Breast epithelium (tissue), 4 donors: Measurements from ENCODE around the gene MRPL41. TPM values are rescaled to one million over a fixed set of nuclear protein-coding genes. Genes with fewer than 3 reads are reported as not detected.

Experiments
- DNase-seq, 2 donors: peaks; one replicate each; pipeline ENCODE4 v3.0.0-alpha.2; 2019; ENCODE audit warnings: low spot score in 2 of 2
- H3K27ac ChIP-seq, 2 donors: fragments of 200-600 bp; sonication (generic) in 1 of 2; one replicate each; pipeline ENCODE4 v1.5.1; 2016 to 2019; ENCODE audit warnings: mild to moderate bottlenecking in 1 of 2
- H3K27me3 ChIP-seq, 2 donors: fragments of 200-600 bp; sonication (generic) in 1 of 2; one replicate each; pipeline versions ENCODE4 v1.5.1 to v1.6.0; 2017 to 2019; ENCODE audit warnings: control low read depth in 1 of 2, mild to moderate bottlenecking in 1 of 2
- H3K36me3 ChIP-seq: fragments of 200-600 bp; one replicate; pipeline ENCODE4 v1.5.1; 2019
- H3K4me1 ChIP-seq, 2 donors: fragments of 200-600 bp; sonication (generic); one replicate each; pipeline ENCODE4 v1.5.1; 2016 to 2019; ENCODE audit warnings: control low read depth in 1 of 2
- H3K4me3 ChIP-seq, 3 donors: fragments of 200-600 bp; sonication (generic); 1 replicate in 2 of 3; 2 replicates in 1 of 3; pipeline ENCODE4 v1.5.1; 2016 to 2019; ENCODE audit warnings: mild to moderate bottlenecking in 3 of 3, moderate library complexity in 2 of 3
- H3K9me3 ChIP-seq, 2 donors: fragments of 200-600 bp; sonication (generic) in 1 of 2; one replicate each; pipeline ENCODE4 v1.5.1; 2016 to 2019; ENCODE audit warnings: control low read depth in 1 of 2
- POLR2A ChIP-seq: fragments of 450-650 bp; IDR thresholded peaks from one replicate; pipeline ENCODE4 v1.6.1; 2016; ENCODE audit warnings: antibody characterized with exemption, mild to moderate bottlenecking, moderate library complexity
- POLR2AphosphoS5 ChIP-seq, 3 donors: sonication (generic); formaldehyde crosslinking; IDR thresholded peaks; one replicate each; pipeline ENCODE4 v1.6.1; 2017; ENCODE audit warnings: antibody characterized with exemption in 3 of 3
- intact Hi-C: fragments of 100-400 bp; cut with DNase I; formaldehyde crosslinking; loops from one replicate; pipeline ENCODE4 v1.15.1; 2023; ENCODE audit warnings: low total_unique reads
- total RNA-seq, 3 donors: library from RNA; depleted of rRNA; stranded (reverse); fragments of >200 nt; gene quantifications; one replicate each; pipeline ENCODE4 v1.1.0, GENCODE V29; 2016
- TF ChIP-seq, protein P1 (sequence below), 3 donors: fragments of 450-650 bp; IDR thresholded peaks; one replicate each; pipeline ENCODE4 v1.5.1; 2016 to 2017; ENCODE audit warnings: antibody characterized with exemption in 3 of 3, mild to moderate bottlenecking in 3 of 3, moderate library complexity in 3 of 3

MRPL41 gene
- total RNA-seq, 3 donors from 2014 or later: 45.4 to 71.8 (median 65.4) TPM

GRCh38 chr9:137520614-137521404 is 30.9 kb upstream of the MRPL41 start:
- TF ChIP-seq, protein P1, sequence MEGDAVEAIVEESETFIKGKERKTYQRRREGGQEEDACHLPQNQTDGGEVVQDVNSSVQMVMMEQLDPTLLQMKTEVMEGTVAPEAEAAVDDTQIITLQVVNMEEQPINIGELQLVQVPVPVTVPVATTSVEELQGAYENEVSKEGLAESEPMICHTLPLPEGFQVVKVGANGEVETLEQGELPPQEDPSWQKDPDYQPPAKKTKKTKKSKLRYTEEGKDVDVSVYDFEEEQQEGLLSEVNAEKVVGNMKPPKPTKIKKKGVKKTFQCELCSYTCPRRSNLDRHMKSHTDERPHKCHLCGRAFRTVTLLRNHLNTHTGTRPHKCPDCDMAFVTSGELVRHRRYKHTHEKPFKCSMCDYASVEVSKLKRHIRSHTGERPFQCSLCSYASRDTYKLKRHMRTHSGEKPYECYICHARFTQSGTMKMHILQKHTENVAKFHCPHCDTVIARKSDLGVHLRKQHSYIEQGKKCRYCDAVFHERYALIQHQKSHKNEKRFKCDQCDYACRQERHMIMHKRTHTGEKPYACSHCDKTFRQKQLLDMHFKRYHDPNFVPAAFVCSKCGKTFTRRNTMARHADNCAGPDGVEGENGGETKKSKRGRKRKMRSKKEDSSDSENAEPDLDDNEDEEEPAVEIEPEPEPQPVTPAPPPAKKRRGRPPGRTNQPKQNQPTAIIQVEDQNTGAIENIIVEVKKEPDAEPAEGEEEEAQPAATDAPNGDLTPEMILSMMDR (IDR thresholded peaks at IDR 0.05): no peak
- TF ChIP-seq POLR2AphosphoS5 (IDR thresholded peaks at IDR 0.05) (no peak), POLR2A (no peak)
- no peak for DNase-seq
- Histone ChIP-seq H3K4me1 (no peaks in the 10 kb centered on the region), H3K27me3 (no peaks in the 10 kb centered on the region), H3K4me3 (no peak overlapping the region), H3K9me3 (no peaks in the 10 kb centered on the region), H3K27ac (no peak overlapping the region), H3K36me3 (no peaks in the 10 kb centered on the region)
- intact Hi-C loops: no loop called here

GRCh38 chr9:137521405-137521985 is 30.2 kb upstream of the MRPL41 start:
- Histone ChIP-seq H3K27ac (no peak overlapping the region), H3K9me3 (no peaks in the 10 kb centered on the region), H3K27me3 (no peaks in the 10 kb centered on the region), H3K4me3 (no peak overlapping the region), H3K4me1 (no peaks in the 10 kb centered on the region), H3K36me3 (no peaks in the 10 kb centered on the region)
- no peak for DNase-seq
- intact Hi-C loops: no loop called here
- TF ChIP-seq POLR2AphosphoS5 (IDR thresholded peaks at IDR 0.05) (no peak), POLR2A (no peak)
- TF ChIP-seq, protein P1 (IDR thresholded peaks at IDR 0.05): no peak

DNA sequence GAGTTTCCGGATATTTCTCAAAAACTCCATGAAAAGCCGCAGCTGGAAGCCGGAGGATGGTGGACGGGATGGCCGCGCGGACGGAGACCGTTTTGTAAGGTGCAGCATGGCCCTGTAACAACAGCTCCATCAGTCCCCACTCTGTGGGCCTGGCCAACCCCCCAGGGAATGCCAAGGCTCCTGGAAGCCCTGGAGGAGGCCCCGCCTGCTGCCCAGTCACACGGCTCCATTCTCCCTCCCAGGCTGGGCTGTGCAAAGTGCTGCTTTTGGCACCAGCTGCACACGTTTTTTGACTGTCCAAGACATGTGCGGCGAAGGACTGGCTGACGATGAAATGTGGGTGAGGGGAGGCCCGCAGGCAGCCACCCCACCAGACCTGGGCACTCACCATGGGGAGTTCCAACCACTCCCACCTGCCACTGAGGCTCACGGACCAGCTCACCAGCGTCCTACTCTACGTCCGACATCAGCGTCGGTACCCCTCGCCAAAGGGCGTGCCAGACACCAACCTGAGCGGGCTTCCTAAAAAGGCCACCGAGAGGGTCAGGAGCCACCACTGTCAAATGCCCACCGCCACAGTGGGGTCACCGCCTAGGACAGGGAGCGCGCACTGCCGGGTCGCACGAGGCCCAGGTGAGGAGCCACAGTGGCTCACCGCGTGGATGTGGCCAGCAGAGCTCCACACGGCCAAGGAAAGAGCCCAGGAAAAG is 28.8 kb upstream of the MRPL41 start:
- H3K4me3 ChIP-seq: no peak overlapping the region
- TF ChIP-seq, protein P1 (IDR thresholded peaks at IDR 0.05): no peak
- TF ChIP-seq POLR2AphosphoS5 (IDR thresholded peaks at IDR 0.05) (no peak), POLR2A (no peak)
- intact Hi-C loops: no loop called here
- no peaks in the 10 kb centered on the region for H3K36me3 ChIP-seq
- no peaks in the 10 kb centered on the region for H3K27me3 ChIP-seq
- no peak for DNase-seq
- no peaks in the 10 kb centered on the region for H3K9me3 ChIP-seq
- H3K27ac ChIP-seq: no peak overlapping the region
- no peaks in the 10 kb centered on the region for H3K4me1 ChIP-seq

DNA sequence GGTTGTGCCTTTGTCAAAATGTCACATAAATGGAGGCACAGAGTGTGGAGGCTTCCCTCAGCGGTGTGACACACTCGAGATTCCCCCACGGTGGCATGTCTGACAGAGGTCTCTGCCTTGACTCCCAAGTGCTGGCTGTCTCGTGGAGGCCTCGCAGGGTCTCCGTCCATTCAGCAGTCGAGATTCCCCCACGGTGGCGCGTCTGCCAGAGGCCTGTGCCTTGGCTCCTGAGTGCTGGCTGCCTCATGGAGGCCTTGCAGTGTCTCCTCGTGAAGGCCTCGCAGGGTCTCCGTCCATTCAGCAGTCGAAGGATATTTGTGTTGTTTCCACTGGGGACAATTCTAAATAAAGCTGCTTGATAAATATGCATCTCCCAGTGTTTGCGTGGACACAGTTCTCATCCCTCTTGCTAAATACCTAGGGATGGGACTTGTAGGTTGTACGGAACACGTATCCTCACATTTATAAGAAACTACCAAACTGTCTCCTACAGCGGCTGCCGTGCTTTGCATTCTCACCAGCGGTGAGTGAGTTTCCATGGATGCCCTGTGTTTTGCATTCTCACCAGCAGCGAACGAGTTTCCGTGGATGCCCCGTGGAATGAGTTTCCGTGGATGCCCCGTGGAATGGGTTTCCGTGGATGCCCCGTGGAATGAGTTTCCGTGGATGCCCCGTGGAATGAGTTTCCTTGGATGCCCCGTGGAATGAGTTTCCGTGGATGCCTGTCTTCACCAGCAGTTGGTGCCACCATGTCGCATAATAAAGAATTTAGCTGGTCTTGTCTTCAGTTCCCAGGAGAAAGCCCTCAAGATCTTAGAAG is 27.3 kb upstream of the MRPL41 start:
- no peaks in the 10 kb centered on the region for H3K4me1 ChIP-seq
- DNase-seq: no peak
- no peak overlapping the region for H3K27ac ChIP-seq
- intact Hi-C loops: no loop called here
- H3K27me3 ChIP-seq: no peaks in the 10 kb centered on the region
- H3K4me3 ChIP-seq: no peak overlapping the region
- H3K36me3 ChIP-seq: no peaks in the 10 kb centered on the region
- H3K9me3 ChIP-seq: no peaks in the 10 kb centered on the region
- no peak for TF ChIP-seq POLR2A
- TF ChIP-seq, protein P1 (IDR thresholded peaks at IDR 0.05): no peak
- TF ChIP-seq POLR2AphosphoS5 (IDR thresholded peaks at IDR 0.05): no peak
